DOHH2 (cell line): ENCODE data around the gene POU2F3.

Source experiments
- EZH2phosphoT487 ChIP-seq: fragments of 200-600 bp; sonication (generic); IDR thresholded peaks from 2 replicates; pipeline ENCODE4 v1.6.1; 2017; ENCODE audit warnings: borderline replicate concordance, mild to moderate bottlenecking, antibody characterized with exemption, low read length, moderate library complexity, mixed read lengths
- TF ChIP-seq, protein P1 (sequence below): fragments of 200-600 bp; sonication (generic); IDR thresholded peaks from one replicate; pipeline ENCODE4 v1.5.1; 2014; ENCODE audit warnings: antibody characterized with exemption, mild to moderate bottlenecking, low read depth, low read length; ENCODE audit not compliant: poor library complexity, severe bottlenecking

DNA sequence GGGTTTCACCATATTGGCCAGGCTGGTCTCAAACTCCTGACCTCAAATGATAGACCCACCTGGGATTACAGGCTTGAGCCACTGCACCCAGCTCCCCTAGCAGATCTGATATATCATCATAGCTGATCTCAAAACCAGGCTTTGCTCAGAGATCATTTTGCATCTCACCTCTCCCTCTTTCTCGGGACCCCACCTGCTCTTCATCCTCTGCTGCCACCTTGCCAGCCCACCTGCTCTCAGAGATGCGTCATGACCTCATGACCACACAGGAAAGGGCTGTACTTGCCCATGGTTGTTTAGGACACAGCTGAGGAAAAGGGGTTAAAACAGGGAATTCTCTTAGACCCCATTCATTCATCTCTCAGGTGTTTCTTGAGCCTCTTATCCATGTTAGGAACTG, 27.4 kb downstream of the POU2F3 start:
- TF ChIP-seq, protein P1, sequence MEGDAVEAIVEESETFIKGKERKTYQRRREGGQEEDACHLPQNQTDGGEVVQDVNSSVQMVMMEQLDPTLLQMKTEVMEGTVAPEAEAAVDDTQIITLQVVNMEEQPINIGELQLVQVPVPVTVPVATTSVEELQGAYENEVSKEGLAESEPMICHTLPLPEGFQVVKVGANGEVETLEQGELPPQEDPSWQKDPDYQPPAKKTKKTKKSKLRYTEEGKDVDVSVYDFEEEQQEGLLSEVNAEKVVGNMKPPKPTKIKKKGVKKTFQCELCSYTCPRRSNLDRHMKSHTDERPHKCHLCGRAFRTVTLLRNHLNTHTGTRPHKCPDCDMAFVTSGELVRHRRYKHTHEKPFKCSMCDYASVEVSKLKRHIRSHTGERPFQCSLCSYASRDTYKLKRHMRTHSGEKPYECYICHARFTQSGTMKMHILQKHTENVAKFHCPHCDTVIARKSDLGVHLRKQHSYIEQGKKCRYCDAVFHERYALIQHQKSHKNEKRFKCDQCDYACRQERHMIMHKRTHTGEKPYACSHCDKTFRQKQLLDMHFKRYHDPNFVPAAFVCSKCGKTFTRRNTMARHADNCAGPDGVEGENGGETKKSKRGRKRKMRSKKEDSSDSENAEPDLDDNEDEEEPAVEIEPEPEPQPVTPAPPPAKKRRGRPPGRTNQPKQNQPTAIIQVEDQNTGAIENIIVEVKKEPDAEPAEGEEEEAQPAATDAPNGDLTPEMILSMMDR, result no peak
- no peak for TF ChIP-seq EZH2phosphoT487
